HepG2 (cell line): ENCODE results near the gene ANKRD42. TPM values are rescaled to one million over a fixed set of nuclear protein-coding genes. Genes with fewer than 3 reads are reported as not detected.

ENCODE experiments used
- DMAP1 ChIP-seq: IDR thresholded peaks from 2 replicates; pipeline ENCODE4 v1.6.1; 2016
- ERF ChIP-seq: IDR thresholded peaks from 2 replicates; pipeline ENCODE4 v1.6.1; 2018; ENCODE audit warnings: missing biosample characterization, missing genetic modification reagents
- FOXJ3 ChIP-seq: sonication (generic); formaldehyde crosslinking; IDR thresholded peaks from 2 replicates; pipeline ENCODE4 v1.4.0; 2020; ENCODE audit warnings: missing genetic modification reagents, mild to moderate bottlenecking, borderline replicate concordance
- GLI4 ChIP-seq: sonication (generic); formaldehyde crosslinking; IDR thresholded peaks from 2 replicates; pipeline ENCODE4 v1.5.1; 2020; ENCODE audit warnings: missing genetic modification reagents, mild to moderate bottlenecking, moderate library complexity, borderline replicate concordance
- LCORL ChIP-seq, 2 experiments: fragments of 450-650 bp in 1 of 2; sonication (generic) in 1 of 2; formaldehyde crosslinking in 1 of 2; IDR thresholded peaks; 2 replicates each; pipeline versions ENCODE4 v1.5.0 to v1.6.1; 2017 to 2020; ENCODE audit warnings: antibody characterized with exemption in 1 of 2, missing genetic modification reagents in 1 of 2
- MXI1 ChIP-seq: IDR thresholded peaks from 3 replicates; pipeline ENCODE4 v1.6.1; 2012; ENCODE audit warnings: low read depth, low read length, inconsistent platforms, borderline replicate concordance
- RFX1 ChIP-seq: fragments of 450-650 bp; IDR thresholded peaks from 2 replicates; pipeline ENCODE4 v1.6.1; 2017
- ZBTB42 ChIP-seq: sonication (generic); formaldehyde crosslinking; IDR thresholded peaks from 2 replicates; pipeline ENCODE4 v1.5.0; 2020; ENCODE audit warnings: mild to moderate bottlenecking, missing genetic modification reagents
- ZFP36L1 ChIP-seq: sonication (generic); formaldehyde crosslinking; IDR thresholded peaks from 2 replicates; pipeline ENCODE4 v1.8.0; 2022; ENCODE audit warnings: mild to moderate bottlenecking, missing genetic modification reagents, moderate library complexity
- ZNF142 ChIP-seq: sonication (generic); formaldehyde crosslinking; IDR thresholded peaks from 2 replicates; pipeline ENCODE4 v1.4.0; 2020; ENCODE audit warnings: missing genetic modification reagents
- ZNF660 ChIP-seq: sonication (generic); formaldehyde crosslinking; IDR thresholded peaks from 2 replicates; pipeline ENCODE4 v1.5.1; 2020; ENCODE audit warnings: mild to moderate bottlenecking, low read depth, missing genetic modification reagents, borderline replicate concordance
- polyA plus RNA-seq, 8 experiments: library from polyadenylated mRNA; depleted of rRNA in 3 of 8; stranded (reverse) in 7 of 8; unstranded in 1 of 8; fragments of >200 nt; fragmentation: Illumina TruSeq in 4 of 8; extraction: Trizol in 4 of 8; gene quantifications; 2 replicates each; pipeline versions ENCODE4 v1.2.1 to v1.2.3, GENCODE V29; 2011 to 2016; ENCODE audit warnings: low read depth in 4 of 8, missing spikeins in 1 of 8, mixed read lengths in 1 of 8; ENCODE audit not compliant: insufficient read depth in 1 of 8
- total RNA-seq, 5 experiments: library from RNA; depleted of rRNA; stranded (reverse); fragments of >200 nt; fragmentation: Illumina TruSeq; extraction: Trizol; gene quantifications; 2 replicates each; pipeline ENCODE4 v1.2.3, GENCODE V29; 2016; ENCODE audit warnings: low read depth in 1 of 5
- TF ChIP-seq, protein P1 (sequence below): sonication (generic); formaldehyde crosslinking; IDR thresholded peaks from 2 replicates; pipeline ENCODE4 v1.4.0; 2020; ENCODE audit warnings: low read depth, missing genetic modification reagents
- TF ChIP-seq, protein P2 (sequence below): sonication (generic); formaldehyde crosslinking; IDR thresholded peaks from 2 replicates; pipeline ENCODE4 v1.4.0; 2020; ENCODE audit warnings: missing genetic modification reagents, borderline replicate concordance

ANKRD42 gene
- total and polyA plus RNA-seq, 2 of the 13 experiments (the other 11 are each of a cell fraction or from before 2014, with no cell fraction given) = 2.2 to 3.7 TPM

DNA sequence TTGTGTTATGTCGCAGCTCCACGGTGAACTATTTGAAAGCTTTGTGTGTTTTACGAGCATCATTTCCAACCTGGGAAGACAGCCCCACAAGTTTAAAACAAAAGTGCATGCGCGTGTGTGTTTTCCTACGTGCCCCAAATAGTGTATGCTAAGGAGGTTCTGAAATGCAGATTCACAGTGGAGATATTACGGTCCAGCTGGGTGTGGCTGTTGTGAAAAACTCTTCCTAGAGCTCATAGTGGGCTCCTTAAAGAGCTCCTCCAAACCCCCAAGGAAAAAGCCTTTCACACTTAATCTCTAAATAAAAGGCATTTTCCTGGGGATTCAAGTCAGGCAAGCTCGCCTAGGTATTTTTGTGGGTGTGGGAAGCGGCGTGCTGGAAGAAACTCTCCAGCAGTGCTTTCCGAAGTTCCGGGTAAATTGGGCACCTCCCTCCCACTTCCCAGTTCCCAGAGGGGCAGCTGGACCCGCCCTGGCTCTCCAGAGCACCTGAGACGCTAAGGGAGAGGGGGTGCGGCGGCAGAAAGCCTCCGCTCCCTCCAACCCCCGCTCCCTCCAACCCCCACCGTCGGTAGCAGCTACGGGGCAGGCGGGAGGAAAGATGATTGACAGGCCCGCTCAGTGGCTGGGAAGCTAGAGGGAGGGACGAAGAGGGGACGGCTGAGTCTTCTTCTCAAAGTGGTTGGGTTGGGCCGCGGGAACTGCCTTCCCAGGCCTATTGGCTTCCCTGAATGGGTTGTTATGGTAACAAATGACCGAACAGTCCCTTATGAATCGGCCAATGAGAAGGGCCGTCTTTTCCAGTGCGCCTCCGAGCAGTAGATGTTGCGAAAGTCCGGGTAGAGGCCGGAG is 37.1 kb upstream of the ANKRD42 start (continued):
- no peak for TF ChIP-seq LCORL (IDR thresholded peaks at IDR 0.05)
- peak; percentile 65; the same call in 1 of the 2 replicates for TF ChIP-seq LCORL (CRISPR knock-in tag; IDR thresholded peaks at IDR 0.05)
- TF ChIP-seq GLI4 = no peak
- TF ChIP-seq ERF (CRISPR knock-in tag) = 0 out of 2 replicates have a peak, but pooled peaks have one; percentile 2
- TF ChIP-seq ZBTB42 (CRISPR knock-in tag) = no peak
- TF ChIP-seq, protein P1, sequence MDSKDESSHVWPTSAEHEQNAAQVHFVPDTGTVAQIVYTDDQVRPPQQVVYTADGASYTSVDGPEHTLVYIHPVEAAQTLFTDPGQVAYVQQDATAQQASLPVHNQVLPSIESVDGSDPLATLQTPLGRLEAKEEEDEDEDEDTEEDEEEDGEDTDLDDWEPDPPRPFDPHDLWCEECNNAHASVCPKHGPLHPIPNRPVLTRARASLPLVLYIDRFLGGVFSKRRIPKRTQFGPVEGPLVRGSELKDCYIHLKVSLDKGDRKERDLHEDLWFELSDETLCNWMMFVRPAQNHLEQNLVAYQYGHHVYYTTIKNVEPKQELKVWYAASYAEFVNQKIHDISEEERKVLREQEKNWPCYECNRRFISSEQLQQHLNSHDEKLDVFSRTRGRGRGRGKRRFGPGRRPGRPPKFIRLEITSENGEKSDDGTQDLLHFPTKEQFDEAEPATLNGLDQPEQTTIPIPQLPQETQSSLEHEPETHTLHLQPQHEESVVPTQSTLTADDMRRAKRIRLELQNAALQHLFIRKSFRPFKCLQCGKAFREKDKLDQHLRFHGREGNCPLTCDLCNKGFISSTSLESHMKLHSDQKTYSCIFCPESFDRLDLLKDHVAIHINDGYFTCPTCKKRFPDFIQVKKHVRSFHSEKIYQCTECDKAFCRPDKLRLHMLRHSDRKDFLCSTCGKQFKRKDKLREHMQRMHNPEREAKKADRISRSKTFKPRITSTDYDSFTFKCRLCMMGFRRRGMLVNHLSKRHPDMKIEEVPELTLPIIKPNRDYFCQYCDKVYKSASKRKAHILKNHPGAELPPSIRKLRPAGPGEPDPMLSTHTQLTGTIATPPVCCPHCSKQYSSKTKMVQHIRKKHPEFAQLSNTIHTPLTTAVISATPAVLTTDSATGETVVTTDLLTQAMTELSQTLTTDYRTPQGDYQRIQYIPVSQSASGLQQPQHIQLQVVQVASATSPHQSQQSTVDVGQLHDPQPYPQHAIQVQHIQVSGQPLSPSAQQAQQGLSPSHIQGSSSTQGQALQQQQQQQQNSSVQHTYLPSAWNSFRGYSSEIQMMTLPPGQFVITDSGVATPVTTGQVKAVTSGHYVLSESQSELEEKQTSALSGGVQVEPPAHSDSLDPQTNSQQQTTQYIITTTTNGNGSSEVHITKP (CRISPR knock-in tag) = 0 out of 2 replicates have a peak, but pooled peaks have one; percentile 14
- peak; percentile 53; the same call in 1 of the 2 replicates for TF ChIP-seq FOXJ3 (CRISPR knock-in tag)
- TF ChIP-seq MXI1 = peak; percentile 27; the same call in 2 of the 3 replicates
- TF ChIP-seq DMAP1 (CRISPR knock-in tag) = no peak
- peak; percentile 30; the same call in 1 of the 2 replicates for TF ChIP-seq ZFP36L1
- no peak for TF ChIP-seq ZNF142 (CRISPR knock-in tag)
- TF ChIP-seq RFX1 = peak; percentile 96
- no peak for TF ChIP-seq ZNF660
- TF ChIP-seq, protein P2, sequence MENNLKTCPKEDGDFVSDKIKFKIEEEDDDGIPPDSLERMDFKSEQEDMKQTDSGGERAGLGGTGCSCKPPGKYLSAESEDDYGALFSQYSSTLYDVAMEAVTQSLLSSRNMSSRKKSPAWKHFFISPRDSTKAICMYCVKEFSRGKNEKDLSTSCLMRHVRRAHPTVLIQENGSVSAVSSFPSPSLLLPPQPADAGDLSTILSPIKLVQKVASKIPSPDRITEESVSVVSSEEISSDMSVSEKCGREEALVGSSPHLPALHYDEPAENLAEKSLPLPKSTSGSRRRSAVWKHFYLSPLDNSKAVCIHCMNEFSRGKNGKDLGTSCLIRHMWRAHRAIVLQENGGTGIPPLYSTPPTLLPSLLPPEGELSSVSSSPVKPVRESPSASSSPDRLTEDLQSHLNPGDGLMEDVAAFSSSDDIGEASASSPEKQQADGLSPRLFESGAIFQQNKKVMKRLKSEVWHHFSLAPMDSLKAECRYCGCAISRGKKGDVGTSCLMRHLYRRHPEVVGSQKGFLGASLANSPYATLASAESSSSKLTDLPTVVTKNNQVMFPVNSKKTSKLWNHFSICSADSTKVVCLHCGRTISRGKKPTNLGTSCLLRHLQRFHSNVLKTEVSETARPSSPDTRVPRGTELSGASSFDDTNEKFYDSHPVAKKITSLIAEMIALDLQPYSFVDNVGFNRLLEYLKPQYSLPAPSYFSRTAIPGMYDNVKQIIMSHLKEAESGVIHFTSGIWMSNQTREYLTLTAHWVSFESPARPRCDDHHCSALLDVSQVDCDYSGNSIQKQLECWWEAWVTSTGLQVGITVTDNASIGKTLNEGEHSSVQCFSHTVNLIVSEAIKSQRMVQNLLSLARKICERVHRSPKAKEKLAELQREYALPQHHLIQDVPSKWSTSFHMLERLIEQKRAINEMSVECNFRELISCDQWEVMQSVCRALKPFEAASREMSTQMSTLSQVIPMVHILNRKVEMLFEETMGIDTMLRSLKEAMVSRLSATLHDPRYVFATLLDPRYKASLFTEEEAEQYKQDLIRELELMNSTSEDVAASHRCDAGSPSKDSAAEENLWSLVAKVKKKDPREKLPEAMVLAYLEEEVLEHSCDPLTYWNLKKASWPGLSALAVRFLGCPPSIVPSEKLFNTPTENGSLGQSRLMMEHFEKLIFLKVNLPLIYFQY = no peak; the same call in 1 of the 2 replicates
